K562 (cell line): ENCODE measurements around the gene MS4A6E. TPM values are rescaled to one million over a fixed set of nuclear protein-coding genes. Genes with fewer than 3 reads are reported as not detected.

Source experiments
- ATAC-seq: fragments of 200-7000 bp; cut with Tn5 transposase; 3 replicates; pipeline ENCODE4 v1.9.1; 2020; ENCODE audit warnings: moderate library complexity
- BruUV-seq: library from RNA; stranded (reverse); fragments of 400-500 nt; replicated peaks from 2 replicates; lab custom pipeline; 2021; lab: Mats Ljungman, UMichigan
- CTCF ChIA-PET: fragments of 300-600 bp; formaldehyde crosslinking; extraction: SDS; loops from one replicate; lab custom pipeline; 2021; ENCODE audit warnings: low intra/inter-chr PET ratio; lab: Yijun Ruan, JAX
- POLR2A ChIA-PET: fragments of 300-600, 350-650 bp; sonication (Branson Sonifier 250); formaldehyde crosslinking; extraction: SDS; loops from one replicate; lab custom pipeline; 2021; ENCODE audit warnings: antibody characterized with exemption, inconsistent platforms; lab: Yijun Ruan, JAX
- DNase-seq, 4 experiments: peaks; one replicate each; pipeline versions ENCODE4 v3.0.0 to v3.0.0-alpha.2; 2011 to 2018; ENCODE audit warnings: low spot score in 3 of 4, mixed read lengths in 3 of 4; ENCODE audit errors: extremely low read depth in 1 of 4
- FAIRE-seq: peaks from 2 replicates; lab custom pipeline; 2011; peaks lifted over from hg19 to GRCh38; lab: Jason Lieb, UNC
- H2AFZ ChIP-seq: 2 replicates; pipeline ENCODE4 v1.6.0; 2011; ENCODE audit warnings: low read depth, low read length, control low read depth, inconsistent platforms
- H3K27ac ChIP-seq: fragments of 200-600 bp; 3 replicates; pipeline ENCODE4 v1.8.0; 2011; ENCODE audit warnings: low read depth, mild to moderate bottlenecking, control low read depth, inconsistent platforms, low read length, moderate library complexity, mixed read lengths; ENCODE audit errors: extremely low read depth
- H3K27me3 ChIP-seq, 2 experiments: fragments of 300-600 bp in 1 of 2; 2 replicates in 1 of 2; 3 replicates in 1 of 2; pipeline versions ENCODE4 v1.6.0 to v1.8.0; 2011; ENCODE audit warnings: inconsistent platforms in 2 of 2, low read length in 2 of 2, mild to moderate bottlenecking in 1 of 2, mixed read lengths in 1 of 2, moderate library complexity in 1 of 2; ENCODE audit not compliant: control insufficient read depth in 2 of 2, insufficient read depth in 2 of 2
- H3K36me3 ChIP-seq: fragments of 300-600 bp; 3 replicates; pipeline ENCODE4 v1.8.0; 2011; ENCODE audit warnings: mild to moderate bottlenecking, low read length, inconsistent platforms; ENCODE audit not compliant: control insufficient read depth, insufficient read depth
- H3K4me1 ChIP-seq, 2 experiments: fragments of 200-600 bp in 1 of 2; replicated peaks in 1 of 2; 2 replicates in 1 of 2; 3 replicates in 1 of 2; pipeline versions ENCODE4 v1.5.1 to v1.8.0; 2011; ENCODE audit warnings: inconsistent platforms in 2 of 2, low read length in 2 of 2, mild to moderate bottlenecking in 1 of 2, mixed read lengths in 1 of 2, moderate library complexity in 1 of 2; ENCODE audit not compliant: control insufficient read depth in 2 of 2, insufficient read depth in 2 of 2
- H3K4me2 ChIP-seq: 2 replicates; pipeline ENCODE4 v1.6.1; 2011; ENCODE audit warnings: low read length, control low read depth, inconsistent platforms, mixed read lengths; ENCODE audit not compliant: insufficient read depth
- H3K4me3 ChIP-seq: fragments of 200-600 bp; sonication (generic), shearing (Covaris generic); 2 replicates; pipeline ENCODE4 v1.5.1; 2016; ENCODE audit warnings: control low read depth, inconsistent platforms
- H3K79me2 ChIP-seq: fragments of 200-600 bp; 3 replicates; pipeline ENCODE4 v1.8.0; 2011; ENCODE audit warnings: low read length, inconsistent platforms; ENCODE audit not compliant: control insufficient read depth, insufficient read depth
- H3K9ac ChIP-seq, 2 experiments: 2 replicates each; pipeline versions ENCODE4 v1.6.0 to v1.6.1; 2011; ENCODE audit warnings: low read depth in 2 of 2, low read length in 2 of 2, control low read depth in 1 of 2, inconsistent platforms in 1 of 2, mild to moderate bottlenecking in 1 of 2, mixed read lengths in 1 of 2; ENCODE audit not compliant: insufficient read depth in 1 of 2
- H3K9me1 ChIP-seq: one replicate; pipeline ENCODE4 v1.6.0; 2011; ENCODE audit warnings: inconsistent platforms, mild to moderate bottlenecking, low read length, moderate library complexity; ENCODE audit not compliant: control insufficient read depth, insufficient read depth
- H3K9me3 ChIP-seq: replicated peaks from 2 replicates; pipeline ENCODE4 v1.5.1; 2011; ENCODE audit warnings: low read depth, low read length, inconsistent platforms; ENCODE audit not compliant: control insufficient read depth, insufficient read depth
- H4K20me1 ChIP-seq: replicated peaks from 2 replicates; pipeline ENCODE4 v1.6.1; 2011; ENCODE audit warnings: low read length, inconsistent platforms, mixed read lengths; ENCODE audit not compliant: control insufficient read depth, insufficient read depth
- CEBPB ChIP-seq: fragments of 450-650 bp; IDR thresholded peaks from 2 replicates; pipeline ENCODE4 v1.6.1; 2016; ENCODE audit warnings: missing genetic modification characterization, missing compliant biosample characterization
- DIDO1 ChIP-seq: fragments of 450-650 bp; IDR thresholded peaks from 2 replicates; pipeline ENCODE4 v1.6.1; 2016; ENCODE audit warnings: low read depth, missing biosample characterization, missing genetic modification characterization
- FIP1L1 ChIP-seq: fragments of 200-400 bp; formaldehyde crosslinking; IDR thresholded peaks from 2 replicates; pipeline ENCODE4 v1.6.1; 2018; ENCODE audit warnings: mild to moderate bottlenecking, low read depth, low read length; ENCODE audit not compliant: poor library complexity, severe bottlenecking
- HIVEP1 ChIP-seq: fragments of 250-450 bp; sonication (Bioruptor Pico); IDR thresholded peaks from 2 replicates; pipeline ENCODE4 v1.4.0; 2020; ENCODE audit warnings: mild to moderate bottlenecking
- PRPF4 ChIP-seq: fragments of 200-400 bp; formaldehyde crosslinking; IDR thresholded peaks from one replicate; pipeline ENCODE4 v1.6.1; 2017; ENCODE audit warnings: low read length, low read depth, mild to moderate bottlenecking; ENCODE audit not compliant: insufficient read depth, poor library complexity, severe bottlenecking
- SRF ChIP-seq, 2 experiments: fragments of 250-450, 450-650 bp in 1 of 2; sonication (Bioruptor Pico) in 1 of 2; sonication (generic) in 1 of 2; formaldehyde crosslinking; IDR thresholded peaks; 2 replicates each; pipeline versions ENCODE4 v1.5.0 to v1.5.1; 2020 to 2022; ENCODE audit warnings: mild to moderate bottlenecking in 1 of 2, missing genetic modification reagents in 1 of 2
- SRSF3 ChIP-seq: fragments of 200-400 bp; formaldehyde crosslinking; IDR thresholded peaks from 2 replicates; pipeline ENCODE4 v1.6.1; 2016; ENCODE audit warnings: mild to moderate bottlenecking, low read length, moderate library complexity; ENCODE audit not compliant: insufficient read depth
- ZC3H8 ChIP-seq: fragments of 450-650 bp; IDR thresholded peaks from 2 replicates; pipeline ENCODE4 v1.6.1; 2017
- ZKSCAN1 ChIP-seq: fragments of 150-350 bp; IDR thresholded peaks from 2 replicates; pipeline ENCODE4 v1.6.1; 2016; ENCODE audit warnings: low read depth, low read length
- ZSCAN32 ChIP-seq: fragments of 450-650 bp; formaldehyde crosslinking; IDR thresholded peaks from 2 replicates; pipeline ENCODE4 v1.4.0; 2020; ENCODE audit warnings: mild to moderate bottlenecking, moderate library complexity
- WGBS: fragments of 100-300 bp; shearing (Covaris generic); methylation state at CpG from one replicate; pipeline ENCODE4 v1.1.6; 2016; ENCODE audit warnings: low coverage, mixed read lengths; ENCODE audit not compliant: insufficient coverage; ENCODE audit errors: missing lambda C conversion rate; 5-methylcytosine and 5-hydroxymethylcytosine counted together
- in situ Hi-C: fragments of 300-500 bp; cut with MboI; formaldehyde crosslinking; loops from 4 replicates; pipeline ENCODE4 v1.15.0; 2018; ENCODE audit warnings: inconsistent platforms, mixed read lengths
- intact Hi-C: fragments of 100-400 bp; cut with micrococcal nuclease; formaldehyde crosslinking; loops from 2 replicates; pipeline ENCODE4 v1.14.2; 2022
- polyA plus RNA-seq, 8 experiments: library from polyadenylated mRNA; depleted of rRNA in 4 of 8; stranded (reverse) in 5 of 8; unstranded in 3 of 8; fragments of >200 nt; fragmentation: Nextera tagmentation in 2 of 8; fragmentation: Illumina TruSeq in 1 of 8; extraction: Ambion mirVana in 2 of 8; extraction: Trizol in 1 of 8; gene quantifications; 2 replicates each; pipeline versions ENCODE4 v1.2.1 to v1.2.3, GENCODE V29; 2011 to 2014; ENCODE audit warnings: inconsistent platforms in 1 of 8, missing spikeins in 1 of 8
- total RNA-seq, 7 experiments: library from RNA; depleted of rRNA in 6 of 7; stranded (reverse); fragments of >200 nt in 6 of 7; fragmentation: Illumina TruSeq in 2 of 7; extraction: Trizol in 2 of 7; gene quantifications; 2 replicates each; pipeline versions ENCODE4 v1.2.1 to v1.2.3, GENCODE V29; 2011 to 2021; ENCODE audit warnings: low replicate concordance in 1 of 7
- TF ChIP-seq, protein P1 (sequence below): fragments of 450-650 bp; IDR thresholded peaks from 2 replicates; pipeline ENCODE4 v1.6.1; 2016
- TF ChIP-seq, protein P2 (sequence below): fragments of 150-350 bp; conservative IDR thresholded peaks from 2 replicates; pipeline ENCODE4 v1.6.1; 2014; ENCODE audit warnings: low read length
- TF ChIP-seq, protein P3 (sequence below): sonication (generic); formaldehyde crosslinking; IDR thresholded peaks from 2 replicates; pipeline ENCODE4 v1.8.0; 2022; ENCODE audit warnings: mild to moderate bottlenecking, missing genetic modification reagents
- TF ChIP-seq, protein P4 (sequence below): fragments of 450-650 bp; IDR thresholded peaks from 2 replicates; pipeline ENCODE4 v1.6.1; 2014; ENCODE audit warnings: low read depth, mild to moderate bottlenecking, moderate library complexity, borderline replicate concordance

The MS4A6E gene
- total and polyA plus RNA-seq, 9 of the 15 experiments (the other 6 are each of a cell fraction or from before 2014, with no cell fraction given) = 0.13 to 0.15 TPM; not detected in 7

DNA sequence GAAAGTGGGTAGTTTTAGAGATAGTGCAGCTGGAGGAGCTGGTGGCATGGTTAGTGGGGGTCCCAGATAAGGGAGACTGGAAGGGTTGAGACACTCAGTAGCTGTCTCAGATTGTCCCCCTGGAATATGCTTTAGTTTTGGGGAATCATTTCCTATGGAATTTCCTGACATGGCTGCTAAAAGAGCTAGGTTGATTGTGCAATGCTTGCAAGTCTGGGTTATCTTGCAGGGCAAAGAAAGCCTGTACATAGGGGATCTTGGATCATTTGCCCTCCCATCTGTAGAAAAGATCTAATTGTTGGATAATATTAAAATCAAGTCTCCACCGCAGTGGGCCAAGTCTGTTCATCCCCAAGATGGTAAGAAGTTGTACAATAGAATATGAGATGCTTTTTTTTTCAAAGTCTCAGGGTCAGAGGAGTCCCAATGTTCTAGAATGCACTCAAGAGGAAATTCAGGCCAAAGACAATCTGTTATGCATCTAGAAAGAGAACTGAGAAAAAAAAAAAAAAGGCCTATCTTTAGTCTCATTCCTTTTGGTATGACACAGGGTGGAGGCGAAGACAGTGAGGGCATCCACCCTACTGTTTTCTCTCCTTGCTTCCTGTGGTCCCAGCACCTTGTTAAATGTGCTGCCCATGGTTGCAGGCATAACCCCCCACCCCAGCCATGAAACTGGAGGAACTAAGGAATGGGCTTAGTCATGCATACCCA lies 20.2 kb downstream of the MS4A6E start:
- POLR2A ChIA-PET = no interaction called here
- TF ChIP-seq, protein P1, sequence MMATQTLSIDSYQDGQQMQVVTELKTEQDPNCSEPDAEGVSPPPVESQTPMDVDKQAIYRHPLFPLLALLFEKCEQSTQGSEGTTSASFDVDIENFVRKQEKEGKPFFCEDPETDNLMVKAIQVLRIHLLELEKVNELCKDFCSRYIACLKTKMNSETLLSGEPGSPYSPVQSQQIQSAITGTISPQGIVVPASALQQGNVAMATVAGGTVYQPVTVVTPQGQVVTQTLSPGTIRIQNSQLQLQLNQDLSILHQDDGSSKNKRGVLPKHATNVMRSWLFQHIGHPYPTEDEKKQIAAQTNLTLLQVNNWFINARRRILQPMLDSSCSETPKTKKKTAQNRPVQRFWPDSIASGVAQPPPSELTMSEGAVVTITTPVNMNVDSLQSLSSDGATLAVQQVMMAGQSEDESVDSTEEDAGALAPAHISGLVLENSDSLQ = no peak
- TF ChIP-seq DIDO1 (tag) (no peak), SRF (CRISPR knock-in tag; IDR thresholded peaks at IDR 0.05) (no peak), PRPF4 (no peak), FIP1L1 (no peak), HIVEP1 (no peak), SRSF3 (no peak), ZSCAN32 (CRISPR knock-in tag) (no peak), CEBPB (tag) (no peak), ZKSCAN1 (no peak), ZC3H8 (no peak)
- TF ChIP-seq, protein P2, sequence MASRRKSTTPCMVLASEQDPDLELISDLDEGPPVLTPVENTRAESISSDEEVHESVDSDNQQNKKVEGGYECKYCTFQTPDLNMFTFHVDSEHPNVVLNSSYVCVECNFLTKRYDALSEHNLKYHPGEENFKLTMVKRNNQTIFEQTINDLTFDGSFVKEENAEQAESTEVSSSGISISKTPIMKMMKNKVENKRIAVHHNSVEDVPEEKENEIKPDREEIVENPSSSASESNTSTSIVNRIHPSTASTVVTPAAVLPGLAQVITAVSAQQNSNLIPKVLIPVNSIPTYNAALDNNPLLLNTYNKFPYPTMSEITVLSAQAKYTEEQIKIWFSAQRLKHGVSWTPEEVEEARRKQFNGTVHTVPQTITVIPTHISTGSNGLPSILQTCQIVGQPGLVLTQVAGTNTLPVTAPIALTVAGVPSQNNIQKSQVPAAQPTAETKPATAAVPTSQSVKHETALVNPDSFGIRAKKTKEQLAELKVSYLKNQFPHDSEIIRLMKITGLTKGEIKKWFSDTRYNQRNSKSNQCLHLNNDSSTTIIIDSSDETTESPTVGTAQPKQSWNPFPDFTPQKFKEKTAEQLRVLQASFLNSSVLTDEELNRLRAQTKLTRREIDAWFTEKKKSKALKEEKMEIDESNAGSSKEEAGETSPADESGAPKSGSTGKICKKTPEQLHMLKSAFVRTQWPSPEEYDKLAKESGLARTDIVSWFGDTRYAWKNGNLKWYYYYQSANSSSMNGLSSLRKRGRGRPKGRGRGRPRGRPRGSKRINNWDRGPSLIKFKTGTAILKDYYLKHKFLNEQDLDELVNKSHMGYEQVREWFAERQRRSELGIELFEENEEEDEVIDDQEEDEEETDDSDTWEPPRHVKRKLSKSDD = no peak
- TF ChIP-seq, protein P3, sequence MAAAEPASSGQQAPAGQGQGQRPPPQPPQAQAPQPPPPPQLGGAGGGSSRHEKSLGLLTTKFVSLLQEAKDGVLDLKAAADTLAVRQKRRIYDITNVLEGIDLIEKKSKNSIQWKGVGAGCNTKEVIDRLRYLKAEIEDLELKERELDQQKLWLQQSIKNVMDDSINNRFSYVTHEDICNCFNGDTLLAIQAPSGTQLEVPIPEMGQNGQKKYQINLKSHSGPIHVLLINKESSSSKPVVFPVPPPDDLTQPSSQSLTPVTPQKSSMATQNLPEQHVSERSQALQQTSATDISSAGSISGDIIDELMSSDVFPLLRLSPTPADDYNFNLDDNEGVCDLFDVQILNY (CRISPR knock-in tag) = no peak
- TF ChIP-seq, protein P4, sequence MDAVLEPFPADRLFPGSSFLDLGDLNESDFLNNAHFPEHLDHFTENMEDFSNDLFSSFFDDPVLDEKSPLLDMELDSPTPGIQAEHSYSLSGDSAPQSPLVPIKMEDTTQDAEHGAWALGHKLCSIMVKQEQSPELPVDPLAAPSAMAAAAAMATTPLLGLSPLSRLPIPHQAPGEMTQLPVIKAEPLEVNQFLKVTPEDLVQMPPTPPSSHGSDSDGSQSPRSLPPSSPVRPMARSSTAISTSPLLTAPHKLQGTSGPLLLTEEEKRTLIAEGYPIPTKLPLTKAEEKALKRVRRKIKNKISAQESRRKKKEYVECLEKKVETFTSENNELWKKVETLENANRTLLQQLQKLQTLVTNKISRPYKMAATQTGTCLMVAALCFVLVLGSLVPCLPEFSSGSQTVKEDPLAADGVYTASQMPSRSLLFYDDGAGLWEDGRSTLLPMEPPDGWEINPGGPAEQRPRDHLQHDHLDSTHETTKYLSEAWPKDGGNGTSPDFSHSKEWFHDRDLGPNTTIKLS = no peak

More for the DNA sequence above, 20.2 kb downstream of the MS4A6E start:
- Histone ChIP-seq H3K4me2 (no peak overlapping the region), H4K20me1 (no peaks in the 10 kb centered on the region), H3K27ac (no peak overlapping the region), H3K9ac (no peak overlapping the region), H3K9me3 (no peaks in the 10 kb centered on the region), H2AFZ (no peak overlapping the region), H3K79me2 (no peaks in the 10 kb centered on the region), H3K9me1 (no peaks in the 10 kb centered on the region), H3K4me3 (no peak overlapping the region), H3K36me3 (no peaks in the 10 kb centered on the region), H3K4me1 (no peaks in the 10 kb centered on the region), H3K27me3 (no peaks in the 10 kb centered on the region)
- intact Hi-C loops = no loop called here
- in situ Hi-C loops = no loop called here
- DNase-seq (no peak), FAIRE-seq (no peak), ATAC-seq (no peak)
- CTCF ChIA-PET = no interaction called here
- 0% methylated on average over 2 of the region's 2 CpGs for WGBS
- BruUV-seq = no TSS peak
